Left forelimb (tissue), 1 donor: Measurements from ENCODE around the gene SLC4A2.
A peak's percentile ranks its signal among the peaks of the same experiment; 100 is the strongest.

ENCODE experiments used
- DNase-seq: peaks from one replicate; pipeline ENCODE4 v3.0.0-alpha.2; 2018; ENCODE audit warnings: low spot score

The SLC4A2 gene

GRCh38 chr7:151117565-151117964 is 58.2 kb downstream of the SLC4A2 start:
- DNase-seq: no peak

DNA sequence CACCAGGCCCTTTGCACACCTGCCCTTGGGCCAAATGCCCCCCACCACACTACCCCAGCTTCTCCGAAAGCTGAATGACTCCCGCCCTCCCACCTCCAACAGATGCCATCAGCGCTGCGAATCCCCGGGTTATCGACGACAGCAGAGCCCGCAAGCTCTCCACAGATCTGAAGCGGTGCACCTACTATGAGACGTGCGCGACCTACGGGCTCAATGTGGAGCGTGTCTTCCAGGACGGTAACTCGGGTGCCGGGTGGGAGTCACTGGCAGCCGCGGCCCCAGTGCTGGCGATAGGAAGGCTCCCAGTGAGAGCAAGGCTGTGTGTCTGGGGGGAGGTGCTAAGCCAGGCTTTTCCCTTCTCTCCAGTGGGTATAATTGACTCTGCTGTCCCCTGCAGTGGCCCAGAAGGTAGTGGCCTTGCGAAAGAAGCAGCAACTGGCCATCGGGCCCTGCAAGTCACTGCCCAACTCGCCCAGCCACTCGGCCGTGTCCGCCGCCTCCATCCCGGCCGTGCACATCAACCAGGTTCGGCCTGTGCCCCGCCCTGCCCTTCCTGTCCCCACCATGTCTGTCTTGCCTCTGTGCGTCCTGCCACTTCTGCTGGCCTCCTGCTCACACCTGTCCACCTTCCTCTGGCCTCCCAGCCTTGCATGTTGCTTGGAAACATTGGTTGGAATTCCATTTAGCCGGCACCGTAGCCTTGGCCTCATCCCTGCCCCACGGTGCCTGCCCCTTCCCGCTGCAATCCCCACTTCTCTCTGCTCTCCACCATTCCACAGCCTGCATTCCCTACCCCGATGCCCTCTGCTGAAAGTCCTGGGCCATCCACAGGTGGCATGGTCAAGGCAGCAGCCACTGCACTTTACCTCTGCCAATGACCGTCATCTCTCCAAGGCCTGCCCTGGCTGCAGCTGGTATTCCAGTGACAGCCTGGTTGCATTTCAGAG is 59.0 kb downstream of the SLC4A2 start:
- no peak for DNase-seq

DNA sequence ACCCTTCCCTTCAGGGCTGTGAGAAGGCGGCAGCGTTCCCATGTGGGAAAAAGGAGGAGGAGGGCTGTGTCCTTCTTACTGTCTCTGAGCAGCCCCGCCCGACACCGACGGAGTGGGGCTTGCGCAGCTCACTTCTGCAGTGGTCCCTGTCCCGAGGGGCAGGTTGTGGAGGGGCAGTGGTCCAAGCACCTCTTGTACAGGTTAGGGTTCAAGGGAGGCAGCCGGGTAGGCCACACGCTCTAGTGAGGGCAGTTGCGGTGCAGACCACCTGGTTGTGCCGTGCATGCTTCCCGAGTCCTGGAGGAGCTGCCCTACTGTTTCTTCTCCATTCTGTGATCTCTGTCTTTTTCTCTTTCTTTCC is 59.6 kb downstream of the SLC4A2 start:
- no peak for DNase-seq

DNA sequence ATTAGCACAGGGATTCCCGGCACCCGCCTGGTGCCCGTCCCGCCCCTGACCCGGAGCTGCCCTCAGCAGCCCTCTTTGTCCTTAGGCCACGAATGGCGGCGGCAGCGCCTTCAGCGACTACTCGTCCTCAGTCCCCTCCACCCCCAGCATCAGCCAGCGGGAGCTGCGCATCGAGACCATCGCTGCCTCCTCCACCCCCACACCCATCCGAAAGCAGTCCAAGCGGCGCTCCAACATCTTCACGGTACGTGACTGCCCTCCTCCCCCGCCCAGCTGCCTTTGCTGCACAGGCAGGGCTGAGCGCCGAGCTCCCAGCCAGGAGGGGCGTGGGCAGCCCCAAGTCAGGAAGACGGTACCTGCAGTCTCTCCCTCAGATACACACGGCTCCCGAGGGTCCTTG is 60.5 kb downstream of the SLC4A2 start:
- no peak for DNase-seq

- no peak for DNase-seq
Observed at GRCh38 chr7:151120896-151121295, 61.5 kb downstream of the SLC4A2 start.

- DNase-seq: no peak
Observed at GRCh38 chr7:151121380-151122170, 62.2 kb downstream of the SLC4A2 start.

- DNase-seq: no peak
Observed at GRCh38 chr7:151122276-151122675, 62.9 kb downstream of the SLC4A2 start.

DNA sequence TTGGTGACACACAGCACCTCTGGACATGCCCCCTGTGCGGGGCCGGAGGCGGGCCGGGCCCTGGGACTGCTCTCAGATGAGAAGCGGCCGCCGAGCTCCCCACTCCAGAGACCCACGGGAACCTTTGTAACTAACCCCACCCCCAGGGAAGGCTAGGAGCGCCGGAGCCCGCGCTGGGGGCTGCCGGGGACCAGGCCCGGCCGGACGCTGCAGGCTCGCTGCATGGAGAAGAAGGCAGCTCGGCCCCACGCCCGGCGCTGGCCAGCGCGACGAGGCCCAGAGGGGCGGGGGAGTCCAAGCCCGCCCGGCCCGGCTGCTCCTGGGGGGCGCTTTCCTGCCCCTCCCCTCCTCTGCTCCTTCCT is 63.4 kb downstream of the SLC4A2 start:
- DNase-seq: no peak

- no peak for DNase-seq
Observed at GRCh38 chr7:151123158-151123821, 63.9 kb downstream of the SLC4A2 start.

GRCh38 chr7:151123822-151124464 is 64.6 kb downstream of the SLC4A2 start:
- peak; percentile 87 for DNase-seq

- no peak for DNase-seq
Observed at GRCh38 chr7:151124481-151124880, 65.1 kb downstream of the SLC4A2 start.

GRCh38 chr7:151124899-151125399 is 65.6 kb downstream of the SLC4A2 start:
- no peak for DNase-seq

DNA sequence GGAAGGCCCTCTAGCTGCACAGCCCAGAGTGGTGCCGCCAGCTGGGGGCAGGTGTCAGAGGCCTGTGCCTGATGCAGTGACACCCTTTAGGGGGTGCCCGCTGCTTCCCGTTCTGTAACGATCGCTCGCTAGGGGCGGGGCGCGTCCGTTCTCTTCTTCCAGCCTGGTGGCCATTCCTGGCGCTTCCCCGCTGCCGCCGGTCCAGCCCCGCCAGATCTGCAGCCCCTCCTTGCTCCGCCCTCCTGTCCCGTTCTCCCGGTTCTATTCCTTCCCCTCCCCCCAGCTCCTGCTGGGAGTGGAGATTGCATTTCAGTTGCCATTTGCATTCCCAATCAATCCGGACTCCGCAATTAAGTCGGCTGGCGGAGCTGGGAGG is 66.1 kb downstream of the SLC4A2 start:
- no peak for DNase-seq

DNA sequence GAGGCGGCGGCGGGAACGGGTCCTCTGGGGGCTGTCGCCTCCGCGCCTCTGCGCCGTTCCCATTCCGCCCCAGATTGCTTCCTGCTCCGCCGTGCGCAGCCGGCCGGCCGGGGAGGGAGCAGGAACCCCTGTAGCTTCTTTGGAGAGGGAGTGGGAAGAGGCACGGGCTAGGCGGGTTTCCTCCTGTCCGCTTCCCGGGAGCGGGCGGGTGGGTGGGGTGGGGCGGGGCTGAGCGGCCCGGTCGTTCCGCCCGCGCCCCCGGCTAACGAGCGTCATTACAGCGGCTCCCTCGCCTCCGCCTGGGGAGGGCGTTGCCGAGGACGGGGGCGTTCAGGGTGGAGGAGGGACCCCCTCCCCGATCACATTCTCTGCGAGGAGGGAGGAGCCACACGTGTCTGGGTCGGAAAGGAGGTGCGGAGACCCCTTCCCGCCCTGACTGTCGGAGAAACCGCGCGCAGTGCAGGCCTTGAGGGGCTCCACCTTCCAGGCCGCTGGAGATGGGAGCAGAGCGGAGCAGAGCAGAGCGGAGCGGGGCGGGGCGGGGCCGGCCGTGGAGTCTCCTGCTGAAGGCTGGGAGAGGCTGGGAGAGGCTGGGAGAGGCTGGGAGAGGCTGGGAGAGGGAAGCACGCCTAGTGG is 66.6 kb downstream of the SLC4A2 start:
- DNase-seq: no peak
